ENCODE measurements around the gene LRIT2. TPM values are rescaled to one million over a fixed set of nuclear protein-coding genes. Genes with fewer than 3 reads are reported as not detected.

Gene LRIT2
- total and polyA plus RNA-seq, 12 donors: not detected

- no peak overlapping the region for H3K27ac ChIP-seq
- no peak for DNase-seq
- H3K27me3 ChIP-seq: no peaks in the 10 kb centered on the region
- 73 to 76% (median 74%) methylated on average over 12 to 15 of the region's 15 CpGs for whole genome bisulfite sequencing, 4 donors
- no peaks in the 10 kb centered on the region for H3K36me3 ChIP-seq (replicated peaks in 1 of 2)
- H3K4me3 ChIP-seq: no peak overlapping the region
- intact Hi-C loops (cut with DNase I): no loop called here
- no peak for TF ChIP-seq POLR2A (IDR thresholded peaks at IDR 0.05)
- TF ChIP-seq CTCF (IDR thresholded peaks at IDR 0.05): no peak
- no peaks in the 10 kb centered on the region for H3K4me1 ChIP-seq (replicated peaks in 1 of 2)
- no peaks in the 10 kb centered on the region for H3K9me3 ChIP-seq (replicated peaks in 1 of 3)
These were observed 32.1 kb upstream of the LRIT2 start for GRCh38 chr10:84257343-84258020.

GRCh38 chr10:84256510-84257342 lies 31.4 kb upstream of the LRIT2 start:
- Histone ChIP-seq H3K27me3 (no peaks in the 10 kb centered on the region), H3K27ac (no peak overlapping the region), H3K4me3 (no peak overlapping the region), H3K36me3 (replicated peaks in 1 of 2) (no peaks in the 10 kb centered on the region), H3K9me3 (replicated peaks in 1 of 3) (no peaks in the 10 kb centered on the region), H3K4me1 (replicated peaks in 1 of 2) (no peaks in the 10 kb centered on the region)
- intact Hi-C loops (cut with DNase I): no loop called here
- 36 to 52% (median 44%) methylated on average over 27 to 35 of the region's 35 CpGs for WGBS, 4 donors
- TF ChIP-seq POLR2A (IDR thresholded peaks at IDR 0.05) (no peak), CTCF (IDR thresholded peaks at IDR 0.05) (peak; percentile 18 to 55 (median 42))
- DNase-seq: peak in 6 of 7 donors; percentile 31 to 64 (median 48)

DNA sequence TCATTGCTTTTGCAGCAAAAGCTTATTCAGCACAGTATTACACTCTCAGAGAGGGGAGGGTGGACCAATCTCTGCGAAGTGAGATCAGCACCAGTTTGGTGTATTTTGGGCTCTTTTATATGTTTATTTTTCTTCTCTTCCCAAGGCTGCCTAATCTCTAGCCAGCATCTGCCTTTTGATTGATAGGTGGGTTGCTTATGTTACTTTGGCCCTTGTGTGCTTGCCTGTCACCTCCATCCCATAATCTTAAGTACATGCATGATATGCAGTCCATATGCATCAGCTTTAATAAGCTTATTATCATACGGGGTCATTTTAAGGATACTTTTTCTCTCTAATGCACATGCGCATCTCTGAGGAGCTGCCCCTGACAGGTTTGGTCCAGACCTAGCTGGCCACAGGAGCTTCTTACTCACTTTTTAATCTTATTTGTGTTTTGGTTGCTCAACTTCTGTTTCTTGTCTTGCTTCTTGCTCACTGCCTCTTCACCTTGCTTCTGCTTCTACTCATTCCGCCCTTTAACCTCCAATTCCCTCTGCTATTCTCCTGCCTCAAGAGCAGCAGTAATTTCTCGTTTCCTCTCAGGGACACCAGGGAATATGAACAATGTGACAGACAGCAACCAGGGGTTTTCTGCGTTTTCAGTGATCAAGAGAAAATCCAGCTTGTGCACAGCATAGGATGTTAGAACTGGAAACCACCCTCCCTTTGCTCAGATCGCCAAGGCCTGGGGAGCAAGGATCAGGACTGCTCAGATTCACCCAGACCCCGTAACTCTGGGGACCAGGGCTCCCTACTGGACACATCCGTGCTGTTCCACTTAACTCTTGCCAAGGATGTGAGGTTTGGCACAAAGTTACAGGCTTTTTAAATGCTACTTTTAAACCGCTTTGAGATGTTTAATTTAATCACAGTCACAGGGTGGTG lies 29.5 kb upstream of the LRIT2 start:
- H3K27ac ChIP-seq: no peak overlapping the region
- H3K4me3 ChIP-seq: no peak overlapping the region
- H3K27me3 ChIP-seq: no peaks in the 10 kb centered on the region
- no peak for DNase-seq
- intact Hi-C loops (cut with DNase I): no loop called here
- TF ChIP-seq POLR2A (IDR thresholded peaks at IDR 0.05) (no peak), CTCF (IDR thresholded peaks at IDR 0.05) (no peak)
- H3K36me3 ChIP-seq (replicated peaks in 1 of 2): no peaks in the 10 kb centered on the region
- WGBS, 4 donors: 55 to 71% (median 64%) methylated on average over 10 of the region's 10 CpGs
- no peaks in the 10 kb centered on the region for H3K4me1 ChIP-seq (replicated peaks in 1 of 2)
- no peaks in the 10 kb centered on the region for H3K9me3 ChIP-seq (replicated peaks in 1 of 3)

DNA sequence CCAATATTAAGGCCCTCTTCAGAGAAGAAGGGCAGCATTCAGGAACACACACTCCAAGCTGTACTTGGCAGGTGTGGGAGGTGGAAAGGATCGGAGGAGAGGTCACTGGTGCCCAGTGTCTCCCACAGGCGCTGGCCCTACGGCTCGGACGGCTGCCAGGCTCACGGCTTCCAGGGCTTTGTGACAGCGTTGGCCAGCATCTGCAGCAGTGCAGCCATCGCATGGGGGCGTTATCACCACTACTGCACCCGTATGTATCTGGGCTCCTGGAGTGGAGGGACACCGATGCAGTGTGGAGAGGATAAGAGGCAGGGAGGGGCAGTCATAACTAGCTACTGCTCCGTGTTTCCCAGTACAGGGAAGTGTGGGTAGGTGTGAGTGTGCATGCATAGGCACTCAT lies 23.4 kb upstream of the LRIT2 start:
- Histone ChIP-seq H3K27me3 (no peaks in the 10 kb centered on the region), H3K9me3 (replicated peaks in 1 of 3) (no peaks in the 10 kb centered on the region), H3K4me1 (replicated peaks in 1 of 2) (no peaks in the 10 kb centered on the region), H3K27ac (no peak overlapping the region), H3K36me3 (replicated peaks in 1 of 2) (no peaks in the 10 kb centered on the region), H3K4me3 (no peak overlapping the region)
- DNase-seq: no peak
- intact Hi-C loops (cut with DNase I): no loop called here
- TF ChIP-seq POLR2A (IDR thresholded peaks at IDR 0.05): no peak
- no peak for TF ChIP-seq CTCF (IDR thresholded peaks at IDR 0.05)
- WGBS, 4 donors: 79 to 85% (median 82%) methylated on average over 8 to 12 of the region's 12 CpGs

Data from adrenal gland (tissue), 12 donors.